ENCODE data around the gene PIK3AP1. TPM values are rescaled to one million over a fixed set of nuclear protein-coding genes. Genes with fewer than 3 reads are reported as not detected.

The PIK3AP1 gene
- total and polyA plus RNA-seq, 8 donors = 2.6 to 14.5 (median 6.4) TPM; not detected in 1

DNA sequence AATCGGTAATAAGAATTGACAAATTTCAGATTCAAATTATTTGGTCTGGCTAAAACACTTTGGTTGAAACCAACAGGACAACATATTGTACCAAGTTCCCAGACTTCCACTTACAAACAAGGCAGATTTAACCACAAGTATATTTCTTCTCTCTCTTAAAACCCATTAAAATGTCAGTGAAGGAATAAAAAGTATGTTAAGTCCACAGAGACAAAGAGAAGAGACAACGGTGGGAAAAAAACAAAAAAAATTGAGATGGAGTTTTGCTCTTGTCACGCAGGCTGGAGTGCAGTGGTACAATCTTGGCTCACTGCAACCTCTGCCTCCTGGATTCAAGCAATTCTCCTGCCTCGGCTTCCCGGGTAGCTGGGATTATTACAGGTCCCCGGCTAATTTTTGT lies 149.8 kb downstream of the PIK3AP1 start:
- intact Hi-C loops (cut with DNase I; ENCODE audit: low total_unique reads) = no loop called here
- 62 to 76% (median 67%) methylated on average over 6 of the region's 6 CpGs for WGBS, 5 donors

GRCh38 chr10:96568402-96568801 lies 151.9 kb downstream of the PIK3AP1 start:
- Histone ChIP-seq H3K4me3 (no peak overlapping the region), H3K4me1 (peaks cover 16 to 84% (median 60%) of the 10 kb centered on the region in 4 donors), H3K9me3 (no peaks in the 10 kb centered on the region), H3K36me3 (peaks cover 0 to 33% (median 22%) of the 10 kb centered on the region in 4 donors), H3K27ac (peak overlapping the region in 2 of 5 donors; percentile 53 to 59), H3K27me3 (no peaks in the 10 kb centered on the region)
- WGBS, 5 donors = 28 to 61% (median 32%) methylated on average over 1 of the region's 1 CpG
- intact Hi-C loops (cut with DNase I; ENCODE audit: low total_unique reads) = no loop called here
- TF ChIP-seq POLR2AphosphoS5 (IDR thresholded peaks at IDR 0.05) (no peak), POLR2A (IDR thresholded peaks at IDR 0.05) (no peak), EP300 (IDR thresholded peaks at IDR 0.05) (no peak)
- TF ChIP-seq, protein P1, sequence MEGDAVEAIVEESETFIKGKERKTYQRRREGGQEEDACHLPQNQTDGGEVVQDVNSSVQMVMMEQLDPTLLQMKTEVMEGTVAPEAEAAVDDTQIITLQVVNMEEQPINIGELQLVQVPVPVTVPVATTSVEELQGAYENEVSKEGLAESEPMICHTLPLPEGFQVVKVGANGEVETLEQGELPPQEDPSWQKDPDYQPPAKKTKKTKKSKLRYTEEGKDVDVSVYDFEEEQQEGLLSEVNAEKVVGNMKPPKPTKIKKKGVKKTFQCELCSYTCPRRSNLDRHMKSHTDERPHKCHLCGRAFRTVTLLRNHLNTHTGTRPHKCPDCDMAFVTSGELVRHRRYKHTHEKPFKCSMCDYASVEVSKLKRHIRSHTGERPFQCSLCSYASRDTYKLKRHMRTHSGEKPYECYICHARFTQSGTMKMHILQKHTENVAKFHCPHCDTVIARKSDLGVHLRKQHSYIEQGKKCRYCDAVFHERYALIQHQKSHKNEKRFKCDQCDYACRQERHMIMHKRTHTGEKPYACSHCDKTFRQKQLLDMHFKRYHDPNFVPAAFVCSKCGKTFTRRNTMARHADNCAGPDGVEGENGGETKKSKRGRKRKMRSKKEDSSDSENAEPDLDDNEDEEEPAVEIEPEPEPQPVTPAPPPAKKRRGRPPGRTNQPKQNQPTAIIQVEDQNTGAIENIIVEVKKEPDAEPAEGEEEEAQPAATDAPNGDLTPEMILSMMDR (IDR thresholded peaks at IDR 0.05) = no peak
- DNase-seq = no peak

More for the DNA sequence above, 149.8 kb downstream of the PIK3AP1 start:
- H3K27me3 ChIP-seq = no peaks in the 10 kb centered on the region
- H3K4me1 ChIP-seq = peaks cover 17 to 90% (median 63%) of the 10 kb centered on the region in 4 donors
- H3K27ac ChIP-seq = peak overlapping the region in 1 of 5 donors; percentile 21
- H3K4me3 ChIP-seq = no peak overlapping the region
- no peaks in the 10 kb centered on the region for H3K9me3 ChIP-seq
- TF ChIP-seq POLR2AphosphoS5 (IDR thresholded peaks at IDR 0.05) = no peak
- DNase-seq = no peak
- H3K36me3 ChIP-seq = peaks cover 0 to 30% (median 15%) of the 10 kb centered on the region in 4 donors

DNA sequence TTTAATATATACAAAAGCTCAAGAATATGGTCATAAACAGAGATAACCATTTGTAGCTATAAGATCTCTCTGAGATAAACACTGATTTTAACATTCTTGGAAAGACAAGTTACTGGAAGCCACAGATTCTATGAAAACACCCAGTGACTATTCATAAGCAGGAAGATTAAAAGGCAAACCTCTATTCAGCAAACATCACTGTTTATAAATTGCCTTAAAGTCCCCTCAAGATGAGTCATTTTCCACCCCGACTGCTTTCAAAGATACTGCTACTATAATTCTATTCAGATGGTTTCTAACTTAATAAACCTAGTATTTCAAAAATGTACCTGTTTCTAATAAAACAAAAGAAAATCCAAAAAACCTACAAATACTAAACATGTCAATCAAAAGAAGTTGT lies 154.5 kb downstream of the PIK3AP1 start:
- intact Hi-C loops (cut with DNase I; ENCODE audit: low total_unique reads) = no loop called here
- peaks cover 0 to 57% (median 35%) of the 10 kb centered on the region in 4 donors for H3K36me3 ChIP-seq
- TF ChIP-seq EP300 (IDR thresholded peaks at IDR 0.05) = no peak
- no peak for TF ChIP-seq POLR2A (IDR thresholded peaks at IDR 0.05)
- TF ChIP-seq, protein P1 (IDR thresholded peaks at IDR 0.05) = no peak
- no peak for TF ChIP-seq POLR2AphosphoS5 (IDR thresholded peaks at IDR 0.05)
- H3K27ac ChIP-seq = no peak overlapping the region
- no peak for DNase-seq
- WGBS, 5 donors = 6 to 15% (median 12%) methylated on average over 1 of the region's 1 CpG
- H3K4me3 ChIP-seq = no peak overlapping the region
- H3K4me1 ChIP-seq = peaks cover 12 to 75% (median 43%) of the 10 kb centered on the region in 4 donors
- H3K9me3 ChIP-seq = no peaks in the 10 kb centered on the region
- no peaks in the 10 kb centered on the region for H3K27me3 ChIP-seq

DNA sequence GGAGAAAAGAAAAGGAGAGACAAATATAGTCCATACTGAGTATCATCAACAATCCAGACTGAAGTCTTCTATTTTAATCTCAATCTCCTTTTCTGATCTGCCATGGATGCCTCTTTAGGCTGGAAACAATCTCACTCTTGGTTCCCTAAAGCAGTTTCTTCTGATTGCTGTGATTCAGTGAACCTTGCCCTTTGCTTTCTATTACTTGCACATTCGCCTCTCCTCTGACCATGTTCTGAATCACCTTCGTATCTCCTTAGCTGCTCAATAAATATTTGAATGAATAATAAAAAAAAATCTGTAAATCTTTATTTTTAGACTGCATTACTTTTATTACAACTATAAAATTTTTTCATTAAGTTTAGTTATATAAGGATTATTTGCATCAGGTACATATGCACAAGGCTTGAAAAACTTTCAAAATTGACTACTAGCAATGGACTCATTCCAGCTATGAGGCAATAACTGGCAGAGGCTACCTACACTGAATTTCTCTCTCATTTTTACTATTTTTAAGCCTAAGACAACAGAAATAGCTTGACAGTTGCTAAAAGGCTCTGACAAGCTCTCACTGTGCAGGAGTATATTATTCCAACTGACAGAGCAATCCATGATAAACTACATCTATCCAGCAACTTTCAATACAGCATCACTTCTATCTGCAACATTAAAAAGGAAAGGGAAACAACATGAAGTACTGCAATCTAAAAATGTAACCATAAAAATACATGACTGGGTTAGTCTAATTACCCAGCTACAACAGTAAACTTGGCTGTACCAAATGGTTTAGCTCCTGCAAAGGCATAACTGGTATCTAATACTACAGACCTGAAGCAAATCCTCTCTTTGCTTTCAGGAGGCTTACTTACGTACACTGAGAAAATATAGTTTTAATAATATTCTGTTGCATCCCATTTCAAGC lies 159.1 kb downstream of the PIK3AP1 start:
- Histone ChIP-seq H3K4me3 (no peak overlapping the region), H3K27me3 (no peaks in the 10 kb centered on the region), H3K4me1 (peaks cover 0 to 46% (median 20%) of the 10 kb centered on the region in 4 donors), H3K27ac (peak overlapping the region in 1 of 5 donors; percentile 39), H3K9me3 (no peaks in the 10 kb centered on the region), H3K36me3 (peaks cover 5 to 82% (median 68%) of the 10 kb centered on the region in 4 donors)
- no peak for DNase-seq
- WGBS, 5 donors = 49 to 81% (median 63%) methylated on average over 3 of the region's 3 CpGs
- TF ChIP-seq, protein P1 (IDR thresholded peaks at IDR 0.05) = no peak
- TF ChIP-seq EP300 (IDR thresholded peaks at IDR 0.05) (no peak), POLR2A (IDR thresholded peaks at IDR 0.05) (no peak), POLR2AphosphoS5 (IDR thresholded peaks at IDR 0.05) (no peak)
- intact Hi-C loops (cut with DNase I; ENCODE audit: low total_unique reads) = no loop called here

All from stomach (tissue), 9 donors.